Memory B cell (primary cell): Measurements from ENCODE around the gene BOK.
"Not testable (repeated sequence)": the region's sequence is repeated elsewhere in the genome, so short reads cannot be mapped to it uniquely, and the experiment has no call there.

Source experiments
- ATAC-seq: fragments of 150-1000 bp; cut with Tn5 transposase; 2 replicates; pipeline ENCODE4 v1.10.0; 2021; ENCODE audit warnings: low read depth, mild to moderate bottlenecking, moderate library complexity
- DNase-seq, 2 donors: peaks; one replicate each; pipeline ENCODE4 v3.0.0; 2022; ENCODE audit warnings: low spot score in 2 of 2
- H3K27ac Mint-ChIP-seq: one replicate; pipeline ENCODE4 v1.8.0; 2022; ENCODE audit warnings: mild to moderate bottlenecking, moderate library complexity, mixed read lengths
- H3K27me3 Mint-ChIP-seq: one replicate; pipeline ENCODE4 v1.8.0; 2022; ENCODE audit warnings: mixed read lengths
- H3K36me3 Mint-ChIP-seq: one replicate; pipeline ENCODE4 v1.8.0; 2022; ENCODE audit warnings: mild to moderate bottlenecking, mixed read lengths
- H3K4me1 Mint-ChIP-seq: one replicate; pipeline ENCODE4 v1.8.0; 2022; ENCODE audit warnings: mixed read lengths
- H3K4me3 Mint-ChIP-seq: one replicate; pipeline ENCODE4 v1.8.0; 2022; ENCODE audit warnings: mild to moderate bottlenecking, moderate library complexity, mixed read lengths
- H3K9me3 Mint-ChIP-seq: one replicate; pipeline ENCODE4 v1.8.0; 2022; ENCODE audit warnings: mixed read lengths

Gene BOK

GRCh38 chr2:241558532-241559322 is at the start of gene BOK:
Gene BOK (plus strand): TSS chr2:241558745. CDS start chr2:241559484, 739 bp downstream.
- Mint-ChIP-seq H3K36me3 (peaks cover 3% of the 10 kb centered on the region), H3K4me3 (peak within 1 kb of the TSS; percentile 72), H3K4me1 (peaks cover 2% of the 10 kb centered on the region), H3K9me3 (peaks cover 3% of the 10 kb centered on the region), H3K27me3 (peaks cover 21% of the 10 kb centered on the region), H3K27ac (no peak within 1 kb of the TSS)
- no peak for DNase-seq
- ATAC-seq = peak; percentile 22

- peak overlapping the region; percentile 86 for H3K4me3 Mint-ChIP-seq
- no peaks in the 10 kb centered on the region for H3K27me3 Mint-ChIP-seq
- ATAC-seq (no peak), DNase-seq (no peak)
- H3K36me3 Mint-ChIP-seq = no peaks in the 10 kb centered on the region
- peak overlapping the region; percentile 33 for H3K27ac Mint-ChIP-seq
- no peaks in the 10 kb centered on the region for H3K9me3 Mint-ChIP-seq
- H3K4me1 Mint-ChIP-seq = peaks cover 14% of the 10 kb centered on the region
These were observed 49.3 kb upstream of the BOK start for GRCh38 chr2:241509155-241509784.

- no peak overlapping the region for H3K4me3 Mint-ChIP-seq
- H3K4me1 Mint-ChIP-seq = peaks cover 10% of the 10 kb centered on the region
- DNase-seq = no peak
These were observed 47.3 kb upstream of the BOK start for GRCh38 chr2:241511091-241511741.

GRCh38 chr2:241514553-241514952 is 44.0 kb upstream of the BOK start:
- Mint-ChIP-seq H3K4me1 (peaks cover 14% of the 10 kb centered on the region), H3K9me3 (peaks cover 8% of the 10 kb centered on the region), H3K27ac (no peak overlapping the region), H3K36me3 (no peaks in the 10 kb centered on the region), H3K4me3 (no peak overlapping the region), H3K27me3 (peaks cover 6% of the 10 kb centered on the region)
- ATAC-seq (no peak), DNase-seq (no peak)

More at GRCh38 chr2:241511091-241511741, 47.3 kb upstream of the BOK start:
- H3K9me3 Mint-ChIP-seq = no peaks in the 10 kb centered on the region
- no peak overlapping the region for H3K27ac Mint-ChIP-seq
- H3K36me3 Mint-ChIP-seq = no peaks in the 10 kb centered on the region
- no peak for ATAC-seq
- no peaks in the 10 kb centered on the region for H3K27me3 Mint-ChIP-seq

GRCh38 chr2:241514986-241515737 is 43.4 kb upstream of the BOK start:
- peaks cover 8% of the 10 kb centered on the region for H3K9me3 Mint-ChIP-seq
- ATAC-seq = peak; percentile 42
- H3K36me3 Mint-ChIP-seq = no peaks in the 10 kb centered on the region
- H3K4me1 Mint-ChIP-seq = peaks cover 13% of the 10 kb centered on the region
- H3K27me3 Mint-ChIP-seq = peaks cover 8% of the 10 kb centered on the region
- no peak overlapping the region for H3K4me3 Mint-ChIP-seq
- H3K27ac Mint-ChIP-seq = no peak overlapping the region
- DNase-seq = no peak

GRCh38 chr2:241516520-241516965 is 42.0 kb upstream of the BOK start:
- no peaks in the 10 kb centered on the region for H3K36me3 Mint-ChIP-seq
- H3K4me1 Mint-ChIP-seq = peaks cover 13% of the 10 kb centered on the region
- no peak for DNase-seq
- no peak overlapping the region for H3K27ac Mint-ChIP-seq
- H3K27me3 Mint-ChIP-seq = peaks cover 13% of the 10 kb centered on the region
- no peak overlapping the region for H3K4me3 Mint-ChIP-seq
- peaks cover 8% of the 10 kb centered on the region for H3K9me3 Mint-ChIP-seq
- ATAC-seq = no peak

GRCh38 chr2:241517297-241517696 is 41.2 kb upstream of the BOK start:
- Mint-ChIP-seq H3K36me3 (no peaks in the 10 kb centered on the region), H3K9me3 (peaks cover 8% of the 10 kb centered on the region), H3K4me1 (peaks cover 13% of the 10 kb centered on the region), H3K4me3 (no peak overlapping the region), H3K27me3 (peaks cover 13% of the 10 kb centered on the region), H3K27ac (peak overlapping the region; percentile 1)
- DNase-seq = no peak
- ATAC-seq = no peak

GRCh38 chr2:241519669-241520068 is 38.9 kb upstream of the BOK start:
- Mint-ChIP-seq H3K27ac (no peak overlapping the region), H3K4me3 (no peak overlapping the region), H3K27me3 (peaks cover 13% of the 10 kb centered on the region), H3K4me1 (peaks cover 13% of the 10 kb centered on the region), H3K36me3 (no peaks in the 10 kb centered on the region), H3K9me3 (peaks cover 8% of the 10 kb centered on the region)
- DNase-seq (no peak), ATAC-seq (no peak)

GRCh38 chr2:241522477-241522876 is 36.1 kb upstream of the BOK start:
- H3K9me3 Mint-ChIP-seq = peaks cover 6% of the 10 kb centered on the region
- peaks cover 2% of the 10 kb centered on the region for H3K36me3 Mint-ChIP-seq
- no peak for DNase-seq
- no peak for ATAC-seq
- no peak overlapping the region for H3K27ac Mint-ChIP-seq
- H3K4me3 Mint-ChIP-seq = no peak overlapping the region
- peaks cover 1% of the 10 kb centered on the region for H3K4me1 Mint-ChIP-seq
- H3K27me3 Mint-ChIP-seq = peaks cover 8% of the 10 kb centered on the region

GRCh38 chr2:241525818-241526780 is 32.4 kb upstream of the BOK start:
- not testable (repeated sequence) for H3K27me3 Mint-ChIP-seq, H3K4me3 Mint-ChIP-seq, ATAC-seq, H3K36me3 Mint-ChIP-seq, H3K27ac Mint-ChIP-seq, DNase-seq, H3K9me3 Mint-ChIP-seq, H3K4me1 Mint-ChIP-seq

GRCh38 chr2:241530571-241530970 is 28.0 kb upstream of the BOK start:
- no peak overlapping the region for H3K27ac Mint-ChIP-seq
- H3K9me3 Mint-ChIP-seq = peaks cover 5% of the 10 kb centered on the region
- no peak overlapping the region for H3K4me3 Mint-ChIP-seq
- no peak for DNase-seq
- H3K4me1 Mint-ChIP-seq = no peaks in the 10 kb centered on the region
- H3K27me3 Mint-ChIP-seq = peaks cover 5% of the 10 kb centered on the region
- H3K36me3 Mint-ChIP-seq = peaks cover 2% of the 10 kb centered on the region
- no peak for ATAC-seq

- H3K4me1 Mint-ChIP-seq = no peaks in the 10 kb centered on the region
- peaks cover 2% of the 10 kb centered on the region for H3K9me3 Mint-ChIP-seq
- ATAC-seq (no peak), DNase-seq (no peak)
- H3K4me3 Mint-ChIP-seq = no peak overlapping the region
- peaks cover 5% of the 10 kb centered on the region for H3K27me3 Mint-ChIP-seq
- H3K27ac Mint-ChIP-seq = no peak overlapping the region
- H3K36me3 Mint-ChIP-seq = peaks cover 2% of the 10 kb centered on the region
These were observed 27.3 kb upstream of the BOK start for GRCh38 chr2:241531161-241531722.

GRCh38 chr2:241532168-241532567 is 26.4 kb upstream of the BOK start:
- H3K4me1 Mint-ChIP-seq = no peaks in the 10 kb centered on the region
- no peak overlapping the region for H3K27ac Mint-ChIP-seq
- no peaks in the 10 kb centered on the region for H3K9me3 Mint-ChIP-seq
- DNase-seq (no peak), ATAC-seq (no peak)
- H3K27me3 Mint-ChIP-seq = peaks cover 7% of the 10 kb centered on the region
- H3K36me3 Mint-ChIP-seq = no peaks in the 10 kb centered on the region
- no peak overlapping the region for H3K4me3 Mint-ChIP-seq
